ENCODE measurements around the gene TMEM109. TPM values are rescaled to one million over a fixed set of nuclear protein-coding genes. Genes with fewer than 3 reads are reported as not detected.

Gene TMEM109
- 100 to 1,000 TPM in 1 of 4 donors, 10 to 100 TPM in 3; 66.7 to 115 (median 89.0) TPM for total RNA-seq

GRCh38 chr11:60913793-60914632, at the start of gene TMEM109:
TMEM109 (plus strand) TSS chr11:60914158; CDS start chr11:60919694, 5,536 bp downstream.
- WGBS, 2 donors: 0% methylated on average over 9 to 20 of the region's 70 CpGs
- Histone ChIP-seq H3K9me3 (no peaks in the 10 kb centered on the region), H3K27me3 (no peaks in the 10 kb centered on the region), H3K36me3 (no peaks in the 10 kb centered on the region), H3K4me3 (peak within 1 kb of the TSS; percentile 64 to 87 (median 74)), H3K27ac (peak within 1 kb of the TSS; percentile 90 to 96 (median 94)), H3K4me1 (peaks cover 37 to 65% (median 42%) of the 10 kb centered on the region in 3 donors)
- no peak for DNase-seq
- TF ChIP-seq CTCF (IDR thresholded peaks at IDR 0.05) (peak in 1 of 6 experiments; percentile 29), POLR2A (IDR thresholded peaks at IDR 0.05) (peak in 3 of 4 donors; percentile 49 to 74 (median 55))
- intact Hi-C loops (cut with DNase I): no loop called here

GRCh38 chr11:60864856-60865513, 49.0 kb upstream of the TMEM109 start:
- DNase-seq: no peak
- no peaks in the 10 kb centered on the region for H3K36me3 ChIP-seq
- TF ChIP-seq POLR2A (IDR thresholded peaks at IDR 0.05): no peak
- no peak for TF ChIP-seq CTCF (IDR thresholded peaks at IDR 0.05)
- H3K4me3 ChIP-seq: no peak overlapping the region
- no peaks in the 10 kb centered on the region for H3K27me3 ChIP-seq
- 73 to 75% methylated on average over 7 of the region's 7 CpGs for WGBS, 2 donors
- H3K27ac ChIP-seq: no peak overlapping the region
- H3K4me1 ChIP-seq: no peaks in the 10 kb centered on the region
- H3K9me3 ChIP-seq: no peaks in the 10 kb centered on the region
- intact Hi-C loops (cut with DNase I): no loop called here

GRCh38 chr11:60866911-60867870, 46.8 kb upstream of the TMEM109 start, which contains the start of gene ZP1:
ZP1 (plus strand) TSS chr11:60867542; CDS start chr11:60867562, 20 bp downstream.
- Histone ChIP-seq H3K4me3 (no peak within 1 kb of the TSS), H3K9me3 (no peaks in the 10 kb centered on the region), H3K27me3 (no peaks in the 10 kb centered on the region), H3K27ac (no peak within 1 kb of the TSS), H3K36me3 (no peaks in the 10 kb centered on the region), H3K4me1 (peaks cover 6 to 12% (median 7%) of the 10 kb centered on the region in 3 donors)
- intact Hi-C loops (cut with DNase I): no loop called here
- WGBS, 2 donors: 57 to 85% methylated on average over 4 of the region's 13 CpGs
- DNase-seq: no peak
- no peak for TF ChIP-seq POLR2A (IDR thresholded peaks at IDR 0.05)

GRCh38 chr11:60867871-60868681, 45.9 kb upstream of the TMEM109 start:
- TF ChIP-seq POLR2A (IDR thresholded peaks at IDR 0.05) (no peak), CTCF (IDR thresholded peaks at IDR 0.05) (no peak)
- Histone ChIP-seq H3K36me3 (no peaks in the 10 kb centered on the region), H3K27ac (no peak overlapping the region), H3K4me3 (no peak overlapping the region), H3K9me3 (no peaks in the 10 kb centered on the region), H3K27me3 (no peaks in the 10 kb centered on the region), H3K4me1 (peaks cover 7 to 21% (median 8%) of the 10 kb centered on the region in 3 donors)
- 73 to 88% methylated on average over 9 of the region's 10 CpGs for WGBS, 2 donors
- intact Hi-C loops (cut with DNase I): no loop called here
- DNase-seq: no peak
